GM23338 (cell line): ENCODE measurements around the gene PSMD11. TPM values are rescaled to one million over a fixed set of nuclear protein-coding genes. Genes with fewer than 3 reads are reported as not detected.

Experiments
- ATAC-seq: fragments of 200-7000 bp; cut with Tn5 transposase; 3 replicates; pipeline ENCODE4 v1.9.1; 2020
- DNase-seq: peaks from one replicate; pipeline ENCODE4 v3.0.0-alpha.2; 2015; ENCODE audit warnings: low spot score
- H2AFZ ChIP-seq: fragments of 200-600 bp; sonication (generic); 2 replicates; pipeline ENCODE4 v1.8.0; 2016; ENCODE audit warnings: antibody characterized with exemption, mild to moderate bottlenecking, moderate library complexity
- H3F3A ChIP-seq: fragments of 200-600 bp; sonication (generic); replicated peaks from 2 replicates; pipeline ENCODE4 v1.8.0; 2017; ENCODE audit warnings: antibody characterized with exemption, mixed run types, low read depth
- H3K27ac ChIP-seq: fragments of 200-600 bp; sonication (generic); 2 replicates; pipeline ENCODE4 v1.6.1; 2016; ENCODE audit warnings: low read depth
- H3K27me3 ChIP-seq: fragments of 200-600 bp; sonication (generic); 2 replicates; pipeline ENCODE4 v1.8.0; 2016; ENCODE audit warnings: mild to moderate bottlenecking, mixed run types, moderate library complexity; ENCODE audit not compliant: insufficient read depth
- H3K36me3 ChIP-seq: fragments of 200-600 bp; sonication (generic); 2 replicates; pipeline ENCODE4 v1.8.0; 2016; ENCODE audit warnings: mild to moderate bottlenecking; ENCODE audit not compliant: insufficient read depth
- H3K4me1 ChIP-seq: fragments of 200-600 bp; sonication (generic); 2 replicates; pipeline ENCODE4 v1.8.0; 2016; ENCODE audit warnings: mild to moderate bottlenecking, moderate library complexity; ENCODE audit not compliant: insufficient read depth
- H3K4me2 ChIP-seq: fragments of 200-600 bp; sonication (generic); 2 replicates; pipeline ENCODE4 v1.7.1; 2017; ENCODE audit warnings: mixed run types
- H3K4me3 ChIP-seq: fragments of 200-600 bp; sonication (generic); 2 replicates; pipeline ENCODE4 v1.6.1; 2016; ENCODE audit warnings: mixed run types
- H3K79me2 ChIP-seq: fragments of 200-600 bp; sonication (generic); replicated peaks from 2 replicates; pipeline ENCODE4 v1.8.0; 2017; ENCODE audit warnings: mild to moderate bottlenecking; ENCODE audit not compliant: insufficient read depth
- H3K9me2 ChIP-seq: fragments of 200-600 bp; sonication (generic); 2 replicates; pipeline ENCODE4 v1.8.0; 2017; ENCODE audit not compliant: insufficient read depth
- H4K20me1 ChIP-seq: fragments of 200-600 bp; sonication (generic); replicated peaks from 2 replicates; pipeline ENCODE4 v1.8.0; 2017; ENCODE audit warnings: mild to moderate bottlenecking; ENCODE audit not compliant: insufficient read depth
- H3K27ac Mint-ChIP-seq: 2 replicates; pipeline ENCODE4 v1.8.0; 2020; ENCODE audit warnings: inconsistent platforms, mild to moderate bottlenecking, moderate library complexity, mixed read lengths
- H3K27me3 Mint-ChIP-seq: 3 replicates; pipeline ENCODE4 v1.8.0; 2022; ENCODE audit warnings: low read depth, mild to moderate bottlenecking, moderate library complexity, mixed read lengths, inconsistent platforms; ENCODE audit not compliant: insufficient read depth, poor library complexity
- H3K36me3 Mint-ChIP-seq: 3 replicates; pipeline ENCODE4 v1.8.0; 2021; ENCODE audit warnings: low read depth, mild to moderate bottlenecking, inconsistent platforms, moderate library complexity, mixed read lengths
- H3K4me1 Mint-ChIP-seq: 3 replicates; pipeline ENCODE4 v1.8.0; 2020; ENCODE audit warnings: mild to moderate bottlenecking, inconsistent platforms, mixed read lengths
- H3K4me3 Mint-ChIP-seq: 3 replicates; pipeline ENCODE4 v1.8.0; 2021; ENCODE audit warnings: moderate library complexity, mild to moderate bottlenecking, inconsistent platforms, mixed read lengths
- H3K9me3 Mint-ChIP-seq: 3 replicates; pipeline ENCODE4 v1.8.0; 2020; ENCODE audit warnings: moderate library complexity, mild to moderate bottlenecking, inconsistent platforms, mixed read lengths
- CREB1 ChIP-seq: fragments of 250-450 bp; sonication (Bioruptor Pico); IDR thresholded peaks from 2 replicates; pipeline ENCODE4 v1.5.0; 2020; ENCODE audit warnings: low read depth, mild to moderate bottlenecking, moderate library complexity
- CTCF ChIP-seq, 2 experiments: fragments of 200-600 bp in 1 of 2; sonication (generic) in 1 of 2; conservative IDR thresholded peaks; 2 replicates each; pipeline versions ENCODE4 v1.5.1 to v1.6.1; 2016 to 2017; ENCODE audit warnings: antibody characterized with exemption in 2 of 2, low read depth in 2 of 2, mild to moderate bottlenecking in 2 of 2, moderate library complexity in 1 of 2
- EZH2 ChIP-seq: fragments of 200-600 bp; sonication (generic); IDR thresholded peaks from one replicate; pipeline ENCODE4 v1.8.0; 2017; ENCODE audit warnings: antibody characterized with exemption, mild to moderate bottlenecking, low read depth; ENCODE audit not compliant: unreplicated experiment
- EZH2phosphoT487 ChIP-seq: fragments of 200-600 bp; sonication (generic); IDR thresholded peaks from one replicate; pipeline ENCODE4 v1.8.1; 2018; ENCODE audit warnings: antibody characterized with exemption; ENCODE audit not compliant: unreplicated experiment
- JUNB ChIP-seq: IDR thresholded peaks from one replicate; pipeline ENCODE4 v1.6.1; 2016; ENCODE audit warnings: antibody characterized with exemption; ENCODE audit not compliant: unreplicated experiment
- NANOG ChIP-seq: IDR thresholded peaks from 2 replicates; pipeline ENCODE4 v1.6.1; 2016; ENCODE audit warnings: antibody characterized with exemption, borderline replicate concordance
- STAT1 ChIP-seq: IDR thresholded peaks from one replicate; pipeline ENCODE4 v1.6.1; 2016; ENCODE audit warnings: antibody characterized with exemption; ENCODE audit not compliant: unreplicated experiment
- ZNF331 ChIP-seq: fragments of 250-450 bp; sonication (Bioruptor Pico); IDR thresholded peaks from 2 replicates; pipeline ENCODE4 v1.5.0; 2020; ENCODE audit warnings: low read depth, mild to moderate bottlenecking, moderate library complexity
- polyA plus RNA-seq: library from polyadenylated mRNA; unstranded; fragments of >200 nt; fragmentation: Nextera tagmentation; extraction: Ambion mirVana; gene quantifications from 2 replicates; pipeline ENCODE4 v1.2.1, GENCODE V29; 2016
- total RNA-seq: library from RNA; depleted of rRNA; stranded (reverse); fragments of >200 nt; shearing (Covaris generic); gene quantifications from 2 replicates; pipeline ENCODE4 v1.2.3, GENCODE V29; 2014
- TF ChIP-seq, protein P1 (sequence below): fragments of 250-450 bp; sonication (Bioruptor Pico); IDR thresholded peaks from 2 replicates; pipeline ENCODE4 v1.5.0; 2020; ENCODE audit warnings: mild to moderate bottlenecking, moderate library complexity
- TF ChIP-seq, protein P2 (sequence below): IDR thresholded peaks from one replicate; pipeline ENCODE4 v1.6.1; 2018; ENCODE audit warnings: antibody characterized with exemption; ENCODE audit not compliant: unreplicated experiment
- TF ChIP-seq, protein P3 (sequence below): IDR thresholded peaks from 2 replicates; pipeline ENCODE4 v1.6.1; 2016; ENCODE audit warnings: antibody characterized with exemption

The PSMD11 gene
- total and polyA plus RNA-seq, 2 experiments from 2014 or later, result 180 to 360 TPM

DNA sequence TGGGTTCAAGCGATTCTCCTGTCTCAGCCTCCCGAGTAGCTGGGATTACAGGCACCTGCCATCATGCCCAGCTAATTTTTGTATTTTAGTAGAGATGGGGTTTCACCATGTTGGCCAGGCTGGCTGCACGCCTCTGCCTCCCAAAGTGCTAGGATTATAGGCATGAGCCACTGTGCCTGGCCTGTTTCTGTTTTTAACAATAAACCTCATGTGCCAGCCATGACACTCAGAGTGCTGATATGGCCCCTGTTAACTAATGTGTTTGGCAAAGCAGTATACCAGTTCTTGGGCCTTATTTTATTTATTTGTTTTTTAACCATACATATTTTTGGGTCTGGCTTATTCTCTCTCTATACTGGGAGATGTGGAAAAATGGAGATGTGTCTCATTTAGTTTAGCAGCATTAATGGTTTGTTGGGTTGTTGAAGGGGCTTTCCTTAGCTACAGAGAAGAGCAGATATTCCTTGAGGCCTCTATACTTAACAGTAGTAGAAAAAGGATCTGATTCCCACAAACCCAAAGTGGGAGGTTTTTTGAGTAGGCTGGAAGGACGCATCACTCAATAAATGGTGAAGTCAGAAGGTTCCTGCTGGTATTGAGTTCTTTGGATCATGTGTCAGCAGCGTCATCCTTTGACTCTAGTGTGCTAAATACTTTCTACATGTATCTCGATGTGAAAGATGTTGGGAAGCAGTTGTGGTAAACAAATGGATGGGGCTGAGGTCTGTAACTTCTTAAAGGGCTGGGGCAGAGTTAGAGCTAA lies 26.3 kb downstream of the PSMD11 start:
- H3K36me3 Mint-ChIP-seq, result peaks cover 93% of the 10 kb centered on the region
- peaks cover 3% of the 10 kb centered on the region for H3K27me3 Mint-ChIP-seq
- H3K79me2 ChIP-seq, result peaks cover 52% of the 10 kb centered on the region
- no peaks in the 10 kb centered on the region for H3K27me3 ChIP-seq
- peaks cover 65% of the 10 kb centered on the region for H3K36me3 ChIP-seq
- H3K27ac Mint-ChIP-seq, result no peak overlapping the region
- TF ChIP-seq, protein P1, sequence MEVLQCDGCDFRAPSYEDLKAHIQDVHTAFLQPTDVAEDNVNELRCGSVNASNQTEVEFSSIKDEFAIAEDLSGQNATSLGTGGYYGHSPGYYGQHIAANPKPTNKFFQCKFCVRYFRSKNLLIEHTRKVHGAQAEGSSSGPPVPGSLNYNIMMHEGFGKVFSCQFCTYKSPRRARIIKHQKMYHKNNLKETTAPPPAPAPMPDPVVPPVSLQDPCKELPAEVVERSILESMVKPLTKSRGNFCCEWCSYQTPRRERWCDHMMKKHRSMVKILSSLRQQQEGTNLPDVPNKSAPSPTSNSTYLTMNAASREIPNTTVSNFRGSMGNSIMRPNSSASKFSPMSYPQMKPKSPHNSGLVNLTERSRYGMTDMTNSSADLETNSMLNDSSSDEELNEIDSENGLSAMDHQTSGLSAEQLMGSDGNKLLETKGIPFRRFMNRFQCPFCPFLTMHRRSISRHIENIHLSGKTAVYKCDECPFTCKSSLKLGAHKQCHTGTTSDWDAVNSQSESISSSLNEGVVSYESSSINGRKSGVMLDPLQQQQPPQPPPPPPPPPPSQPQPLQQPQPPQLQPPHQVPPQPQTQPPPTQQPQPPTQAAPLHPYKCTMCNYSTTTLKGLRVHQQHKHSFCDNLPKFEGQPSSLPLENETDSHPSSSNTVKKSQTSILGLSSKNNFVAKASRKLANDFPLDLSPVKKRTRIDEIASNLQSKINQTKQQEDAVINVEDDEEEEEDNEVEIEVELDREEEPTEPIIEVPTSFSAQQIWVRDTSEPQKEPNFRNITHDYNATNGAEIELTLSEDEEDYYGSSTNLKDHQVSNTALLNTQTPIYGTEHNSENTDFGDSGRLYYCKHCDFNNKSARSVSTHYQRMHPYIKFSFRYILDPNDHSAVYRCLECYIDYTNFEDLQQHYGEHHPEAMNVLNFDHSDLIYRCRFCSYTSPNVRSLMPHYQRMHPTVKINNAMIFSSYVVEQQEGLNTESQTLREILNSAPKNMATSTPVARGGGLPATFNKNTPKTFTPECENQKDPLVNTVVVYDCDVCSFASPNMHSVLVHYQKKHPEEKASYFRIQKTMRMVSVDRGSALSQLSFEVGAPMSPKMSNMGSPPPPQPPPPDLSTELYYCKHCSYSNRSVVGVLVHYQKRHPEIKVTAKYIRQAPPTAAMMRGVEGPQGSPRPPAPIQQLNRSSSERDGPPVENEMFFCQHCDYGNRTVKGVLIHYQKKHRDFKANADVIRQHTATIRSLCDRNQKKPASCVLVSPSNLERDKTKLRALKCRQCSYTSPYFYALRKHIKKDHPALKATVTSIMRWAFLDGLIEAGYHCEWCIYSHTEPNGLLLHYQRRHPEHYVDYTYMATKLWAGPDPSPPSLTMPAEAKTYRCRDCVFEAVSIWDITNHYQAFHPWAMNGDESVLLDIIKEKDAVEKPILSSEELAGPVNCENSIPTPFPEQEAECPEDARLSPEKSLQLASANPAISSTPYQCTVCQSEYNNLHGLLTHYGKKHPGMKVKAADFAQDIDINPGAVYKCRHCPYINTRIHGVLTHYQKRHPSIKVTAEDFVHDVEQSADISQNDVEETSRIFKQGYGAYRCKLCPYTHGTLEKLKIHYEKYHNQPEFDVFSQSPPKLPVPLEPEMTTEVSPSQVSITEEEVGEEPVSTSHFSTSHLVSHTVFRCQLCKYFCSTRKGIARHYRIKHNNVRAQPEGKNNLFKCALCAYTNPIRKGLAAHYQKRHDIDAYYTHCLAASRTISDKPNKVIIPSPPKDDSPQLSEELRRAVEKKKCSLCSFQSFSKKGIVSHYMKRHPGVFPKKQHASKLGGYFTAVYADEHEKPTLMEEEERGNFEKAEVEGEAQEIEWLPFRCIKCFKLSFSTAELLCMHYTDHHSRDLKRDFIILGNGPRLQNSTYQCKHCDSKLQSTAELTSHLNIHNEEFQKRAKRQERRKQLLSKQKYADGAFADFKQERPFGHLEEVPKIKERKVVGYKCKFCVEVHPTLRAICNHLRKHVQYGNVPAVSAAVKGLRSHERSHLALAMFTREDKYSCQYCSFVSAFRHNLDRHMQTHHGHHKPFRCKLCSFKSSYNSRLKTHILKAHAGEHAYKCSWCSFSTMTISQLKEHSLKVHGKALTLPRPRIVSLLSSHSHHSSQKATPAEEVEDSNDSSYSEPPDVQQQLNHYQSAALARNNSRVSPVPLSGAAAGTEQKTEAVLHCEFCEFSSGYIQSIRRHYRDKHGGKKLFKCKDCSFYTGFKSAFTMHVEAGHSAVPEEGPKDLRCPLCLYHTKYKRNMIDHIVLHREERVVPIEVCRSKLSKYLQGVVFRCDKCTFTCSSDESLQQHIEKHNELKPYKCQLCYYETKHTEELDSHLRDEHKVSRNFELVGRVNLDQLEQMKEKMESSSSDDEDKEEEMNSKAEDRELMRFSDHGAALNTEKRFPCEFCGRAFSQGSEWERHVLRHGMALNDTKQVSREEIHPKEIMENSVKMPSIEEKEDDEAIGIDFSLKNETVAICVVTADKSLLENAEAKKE (CRISPR knock-in tag), result no peak
- no peak for TF ChIP-seq EZH2
- no peak for TF ChIP-seq ZNF331 (CRISPR knock-in tag)
- TF ChIP-seq, protein P2, sequence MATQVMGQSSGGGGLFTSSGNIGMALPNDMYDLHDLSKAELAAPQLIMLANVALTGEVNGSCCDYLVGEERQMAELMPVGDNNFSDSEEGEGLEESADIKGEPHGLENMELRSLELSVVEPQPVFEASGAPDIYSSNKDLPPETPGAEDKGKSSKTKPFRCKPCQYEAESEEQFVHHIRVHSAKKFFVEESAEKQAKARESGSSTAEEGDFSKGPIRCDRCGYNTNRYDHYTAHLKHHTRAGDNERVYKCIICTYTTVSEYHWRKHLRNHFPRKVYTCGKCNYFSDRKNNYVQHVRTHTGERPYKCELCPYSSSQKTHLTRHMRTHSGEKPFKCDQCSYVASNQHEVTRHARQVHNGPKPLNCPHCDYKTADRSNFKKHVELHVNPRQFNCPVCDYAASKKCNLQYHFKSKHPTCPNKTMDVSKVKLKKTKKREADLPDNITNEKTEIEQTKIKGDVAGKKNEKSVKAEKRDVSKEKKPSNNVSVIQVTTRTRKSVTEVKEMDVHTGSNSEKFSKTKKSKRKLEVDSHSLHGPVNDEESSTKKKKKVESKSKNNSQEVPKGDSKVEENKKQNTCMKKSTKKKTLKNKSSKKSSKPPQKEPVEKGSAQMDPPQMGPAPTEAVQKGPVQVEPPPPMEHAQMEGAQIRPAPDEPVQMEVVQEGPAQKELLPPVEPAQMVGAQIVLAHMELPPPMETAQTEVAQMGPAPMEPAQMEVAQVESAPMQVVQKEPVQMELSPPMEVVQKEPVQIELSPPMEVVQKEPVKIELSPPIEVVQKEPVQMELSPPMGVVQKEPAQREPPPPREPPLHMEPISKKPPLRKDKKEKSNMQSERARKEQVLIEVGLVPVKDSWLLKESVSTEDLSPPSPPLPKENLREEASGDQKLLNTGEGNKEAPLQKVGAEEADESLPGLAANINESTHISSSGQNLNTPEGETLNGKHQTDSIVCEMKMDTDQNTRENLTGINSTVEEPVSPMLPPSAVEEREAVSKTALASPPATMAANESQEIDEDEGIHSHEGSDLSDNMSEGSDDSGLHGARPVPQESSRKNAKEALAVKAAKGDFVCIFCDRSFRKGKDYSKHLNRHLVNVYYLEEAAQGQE, result no peak
- no peak for TF ChIP-seq NANOG
- TF ChIP-seq CTCF (conservative IDR thresholded peaks at IDR 0.05; ENCODE audit: low read depth in 2 of 2), result no peak
- no peak for TF ChIP-seq STAT1
- TF ChIP-seq EZH2phosphoT487, result no peak
- TF ChIP-seq, protein P3, sequence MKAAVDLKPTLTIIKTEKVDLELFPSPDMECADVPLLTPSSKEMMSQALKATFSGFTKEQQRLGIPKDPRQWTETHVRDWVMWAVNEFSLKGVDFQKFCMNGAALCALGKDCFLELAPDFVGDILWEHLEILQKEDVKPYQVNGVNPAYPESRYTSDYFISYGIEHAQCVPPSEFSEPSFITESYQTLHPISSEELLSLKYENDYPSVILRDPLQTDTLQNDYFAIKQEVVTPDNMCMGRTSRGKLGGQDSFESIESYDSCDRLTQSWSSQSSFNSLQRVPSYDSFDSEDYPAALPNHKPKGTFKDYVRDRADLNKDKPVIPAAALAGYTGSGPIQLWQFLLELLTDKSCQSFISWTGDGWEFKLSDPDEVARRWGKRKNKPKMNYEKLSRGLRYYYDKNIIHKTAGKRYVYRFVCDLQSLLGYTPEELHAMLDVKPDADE, result no peak
- no peak for TF ChIP-seq JUNB
- no peak for TF ChIP-seq CREB1 (CRISPR knock-in tag)
- H3K4me2 ChIP-seq, result no peak overlapping the region
- H4K20me1 ChIP-seq, result peaks cover 50% of the 10 kb centered on the region
- no peaks in the 10 kb centered on the region for H3K9me2 ChIP-seq
- no peak overlapping the region for H3K4me3 ChIP-seq
- no peak overlapping the region for H3K27ac ChIP-seq
- no peaks in the 10 kb centered on the region; the same call in 1 of the 2 replicates for H3F3A ChIP-seq
- H3K4me1 Mint-ChIP-seq, result no peaks in the 10 kb centered on the region
- H3K4me3 Mint-ChIP-seq, result no peak overlapping the region
- DNase-seq, result no peak
- H3K9me3 Mint-ChIP-seq, result no peaks in the 10 kb centered on the region
- no peak for ATAC-seq
- no peaks in the 10 kb centered on the region for H3K4me1 ChIP-seq
- H2AFZ ChIP-seq, result no peak overlapping the region
